Measurements from ENCODE around the gene PDE4D.

DNA sequence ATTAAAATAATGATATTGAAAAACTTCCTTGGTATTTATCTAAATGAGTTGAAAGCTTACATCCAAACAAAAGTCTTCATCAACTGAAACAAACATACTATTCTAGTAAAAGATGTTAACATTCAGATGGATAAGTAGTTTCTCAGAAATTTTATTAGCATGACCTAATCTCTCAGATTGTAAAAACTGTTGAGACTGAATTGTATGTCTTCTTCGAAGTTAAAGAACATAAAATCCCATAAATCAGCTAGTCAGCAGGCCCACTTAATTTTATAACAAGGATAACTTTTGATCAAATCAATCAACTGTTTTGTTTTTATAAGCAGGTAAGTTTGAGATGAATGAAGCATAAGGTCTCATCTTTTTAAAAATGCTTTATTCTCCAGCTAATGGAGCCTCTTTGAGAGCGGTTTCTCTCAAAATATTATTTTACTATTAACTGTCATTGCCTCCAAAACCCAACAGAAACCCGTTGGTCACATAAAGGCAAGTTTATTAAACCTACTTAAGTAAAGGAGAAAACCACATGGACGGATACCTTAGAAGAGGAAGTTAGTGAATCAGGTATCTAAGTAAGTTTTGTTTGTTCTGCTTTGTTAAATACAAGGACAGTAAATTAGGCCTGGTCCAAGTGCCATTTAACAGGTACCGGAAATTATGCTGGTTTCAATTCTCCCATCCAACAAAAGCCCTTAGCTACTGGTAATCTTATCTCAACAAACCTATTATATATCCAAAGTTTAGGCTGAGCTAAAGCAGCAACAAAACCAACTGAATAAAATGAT, 457.0 kb downstream of the PDE4D start:
- TF ChIP-seq, protein P1, sequence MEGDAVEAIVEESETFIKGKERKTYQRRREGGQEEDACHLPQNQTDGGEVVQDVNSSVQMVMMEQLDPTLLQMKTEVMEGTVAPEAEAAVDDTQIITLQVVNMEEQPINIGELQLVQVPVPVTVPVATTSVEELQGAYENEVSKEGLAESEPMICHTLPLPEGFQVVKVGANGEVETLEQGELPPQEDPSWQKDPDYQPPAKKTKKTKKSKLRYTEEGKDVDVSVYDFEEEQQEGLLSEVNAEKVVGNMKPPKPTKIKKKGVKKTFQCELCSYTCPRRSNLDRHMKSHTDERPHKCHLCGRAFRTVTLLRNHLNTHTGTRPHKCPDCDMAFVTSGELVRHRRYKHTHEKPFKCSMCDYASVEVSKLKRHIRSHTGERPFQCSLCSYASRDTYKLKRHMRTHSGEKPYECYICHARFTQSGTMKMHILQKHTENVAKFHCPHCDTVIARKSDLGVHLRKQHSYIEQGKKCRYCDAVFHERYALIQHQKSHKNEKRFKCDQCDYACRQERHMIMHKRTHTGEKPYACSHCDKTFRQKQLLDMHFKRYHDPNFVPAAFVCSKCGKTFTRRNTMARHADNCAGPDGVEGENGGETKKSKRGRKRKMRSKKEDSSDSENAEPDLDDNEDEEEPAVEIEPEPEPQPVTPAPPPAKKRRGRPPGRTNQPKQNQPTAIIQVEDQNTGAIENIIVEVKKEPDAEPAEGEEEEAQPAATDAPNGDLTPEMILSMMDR (IDR thresholded peaks at IDR 0.05), result no peak
- no peak for TF ChIP-seq POLR2A (IDR thresholded peaks at IDR 0.05)

Measured in heart left ventricle (tissue), 13 donors.